K562 (cell line): ENCODE data around the gene PHC1. TPM values are rescaled to one million over a fixed set of nuclear protein-coding genes. Genes with fewer than 3 reads are reported as not detected.

Experiments
- BCOR ChIP-seq: fragments of 450-650 bp; IDR thresholded peaks from 2 replicates; pipeline ENCODE4 v1.6.1; 2016
- CTBP1 ChIP-seq: fragments of 450-650 bp; IDR thresholded peaks from 2 replicates; pipeline ENCODE4 v1.6.1; 2016; ENCODE audit warnings: borderline replicate concordance
- CTCF ChIP-seq, 3 experiments: IDR thresholded peaks in 2 of 3; conservative IDR thresholded peaks in 1 of 3; 2 replicates each; pipeline ENCODE4 v1.5.1; 2011 to 2012; ENCODE audit warnings: low read length in 3 of 3, mild to moderate bottlenecking in 3 of 3, control low read depth in 2 of 3, improper control_type of control experiment in 1 of 3, inconsistent platforms in 1 of 3, low read depth in 1 of 3, mixed read lengths in 1 of 3, moderate library complexity in 1 of 3; ENCODE audit not compliant: insufficient read depth in 2 of 3
- ETV1 ChIP-seq: fragments of 450-650 bp; conservative IDR thresholded peaks from 2 replicates; pipeline ENCODE4 v1.6.1; 2016; ENCODE audit warnings: missing genetic modification characterization, control low read depth, low read depth, missing compliant biosample characterization
- KDM4B ChIP-seq, 2 experiments: fragments of 450-650 bp in 1 of 2; sonication (generic) in 1 of 2; IDR thresholded peaks; 2 replicates each; pipeline ENCODE4 v1.6.1; 2016 to 2017; ENCODE audit warnings: borderline replicate concordance in 2 of 2, antibody characterized with exemption in 1 of 2, low read depth in 1 of 2, mild to moderate bottlenecking in 1 of 2
- MXI1 ChIP-seq: IDR thresholded peaks from 2 replicates; pipeline ENCODE4 v1.6.1; 2011; ENCODE audit warnings: low read depth, mild to moderate bottlenecking, improper control_type of control experiment, low read length
- RBM25 ChIP-seq: fragments of 200-400 bp; formaldehyde crosslinking; IDR thresholded peaks from 2 replicates; pipeline ENCODE4 v1.6.1; 2018; ENCODE audit warnings: low read length, low read depth, moderate library complexity; ENCODE audit not compliant: severe bottlenecking
- USF1 ChIP-seq: sonication (generic); formaldehyde crosslinking; IDR thresholded peaks from 2 replicates; pipeline ENCODE4 v1.9.0; 2022; ENCODE audit warnings: mild to moderate bottlenecking, missing genetic modification reagents
- polyA plus RNA-seq, 8 experiments: library from polyadenylated mRNA; depleted of rRNA in 4 of 8; stranded (reverse) in 5 of 8; unstranded in 3 of 8; fragments of >200 nt; fragmentation: Nextera tagmentation in 2 of 8; fragmentation: Illumina TruSeq in 1 of 8; extraction: Ambion mirVana in 2 of 8; extraction: Trizol in 1 of 8; gene quantifications; 2 replicates each; pipeline versions ENCODE4 v1.2.1 to v1.2.3, GENCODE V29; 2011 to 2014; ENCODE audit warnings: inconsistent platforms in 1 of 8, missing spikeins in 1 of 8
- total RNA-seq, 7 experiments: library from RNA; depleted of rRNA in 6 of 7; stranded (reverse); fragments of >200 nt in 6 of 7; fragmentation: Illumina TruSeq in 2 of 7; extraction: Trizol in 2 of 7; gene quantifications; 2 replicates each; pipeline versions ENCODE4 v1.2.1 to v1.2.3, GENCODE V29; 2011 to 2021; ENCODE audit warnings: low replicate concordance in 1 of 7

Gene PHC1
- total and polyA plus RNA-seq, 9 of the 15 experiments (the other 6 are each of a cell fraction or from before 2014, with no cell fraction given) = 1.9 to 13.7 (median 6.9) TPM

- no peak for TF ChIP-seq CTBP1
- TF ChIP-seq USF1 = no peak
- peak; percentile 39 for TF ChIP-seq RBM25
- 0 out of 6 replicates have a peak, but pooled peaks of 1 of the 3 experiments have one; percentile 16 for TF ChIP-seq CTCF (IDR thresholded peaks at IDR 0.05 in 2 of 3, conservative IDR thresholded peaks at IDR 0.05 in 1 of 3; ENCODE audit: insufficient read depth in 2 of 3, low read depth in 1 of 3, low read length in 3 of 3)
- no peak for TF ChIP-seq ETV1 (tag)
- no peak for TF ChIP-seq MXI1
- no peak for TF ChIP-seq KDM4B (IDR thresholded peaks at IDR 0.05; ENCODE audit: borderline replicate concordance in 2 of 2, low read depth in 1 of 2)
- 0 out of 2 replicates have a peak, but pooled peaks have one; percentile 28 for TF ChIP-seq BCOR
Observed at GRCh38 chr12:8950702-8951478, 36.6 kb downstream of the PHC1 start (continued).
